ENCODE measurements around the gene SELENOO.

Gene SELENOO

GRCh38 chr22:50243685-50244419 is 43.0 kb downstream of the SELENOO start:
- no peak for DNase-seq

- peak; percentile 85 to 91 for DNase-seq
Measured at GRCh38 chr22:50244420-50245213, 43.8 kb downstream of the SELENOO start, which contains the start of gene TUBGCP6. TUBGCP6 (minus strand) TSS chr22:50245023; CDS start chr22:50244459, 564 bp downstream.

GRCh38 chr22:50245214-50246072 is 44.6 kb downstream of the SELENOO start:
- DNase-seq, result no peak

- no peak for DNase-seq
Measured at GRCh38 chr22:50246242-50247175, 45.7 kb downstream of the SELENOO start.

- DNase-seq, result peak; percentile 49 to 62
Measured at GRCh38 chr22:50247748-50248147, 46.9 kb downstream of the SELENOO start.

GRCh38 chr22:50248196-50249081 is 47.6 kb downstream of the SELENOO start:
- DNase-seq, result no peak

- DNase-seq, result no peak
Measured at GRCh38 chr22:50249341-50250248, 48.8 kb downstream of the SELENOO start.

- no peak for DNase-seq
Measured at GRCh38 chr22:50250249-50250554, 49.4 kb downstream of the SELENOO start.

GRCh38 chr22:50250555-50251476 is 50.0 kb downstream of the SELENOO start, which contains the start of gene HDAC10:
HDAC10 (minus strand) TSS chr22:50251265; CDS start chr22:50251032, 233 bp downstream.
- DNase-seq, result peak; percentile 61 to 77

GRCh38 chr22:50251477-50252081 is 50.8 kb downstream of the SELENOO start:
- DNase-seq, result peak in 1 of 2 experiments; percentile 43

- DNase-seq, result peak in 1 of 2 experiments; percentile 40
Measured at GRCh38 chr22:50252082-50253045, 51.6 kb downstream of the SELENOO start.

GRCh38 chr22:50253046-50253915 is 52.5 kb downstream of the SELENOO start:
- DNase-seq, result no peak

- DNase-seq, result no peak
Measured at GRCh38 chr22:50253941-50254340, 53.1 kb downstream of the SELENOO start.

GRCh38 chr22:50255099-50255498 is 54.3 kb downstream of the SELENOO start:
- DNase-seq, result no peak

- no peak for DNase-seq
Measured at GRCh38 chr22:50255607-50256006, 54.8 kb downstream of the SELENOO start.
